Gastrocnemius medialis (tissue), 4 donors: ENCODE data around the gene ZNF487. TPM values are rescaled to one million over a fixed set of nuclear protein-coding genes. Genes with fewer than 3 reads are reported as not detected.
"Not testable (repeated sequence)": the region's sequence is repeated elsewhere in the genome, so short reads cannot be mapped to it uniquely, and the experiment has no call there.

ENCODE experiments used
- ATAC-seq, 2 donors: fragments of 150-250 bp; one replicate each; pipeline ENCODE4 v1.9.1; 2016
- DNase-seq, 2 donors: peaks; one replicate each; pipeline ENCODE4 v3.0.0-alpha.2; 2019
- H3K27ac ChIP-seq, 4 donors: fragments of 200-600 bp; sonication (generic); 1 replicate in 1 of 4; 2 replicates in 3 of 4; pipeline ENCODE4 v1.5.1; 2016 to 2018; ENCODE audit warnings: mild to moderate bottlenecking in 2 of 4, moderate library complexity in 1 of 4
- H3K27me3 ChIP-seq, 3 donors: fragments of 200-600 bp; sonication (generic) in 2 of 3; 1 replicate in 1 of 3; 2 replicates in 2 of 3; pipeline versions ENCODE4 v1.5.1 to v1.6.0; 2016 to 2019; ENCODE audit warnings: mild to moderate bottlenecking in 1 of 3, moderate library complexity in 1 of 3
- H3K36me3 ChIP-seq, 2 donors: fragments of 200-600 bp; sonication (generic) in 1 of 2; one replicate each; pipeline ENCODE4 v1.5.1; 2017 to 2018
- H3K4me1 ChIP-seq, 2 donors: fragments of 200-600 bp; sonication (generic) in 1 of 2; one replicate each; pipeline ENCODE4 v1.5.1; 2016 to 2017; ENCODE audit warnings: mild to moderate bottlenecking in 2 of 2
- H3K4me3 ChIP-seq, 4 donors: fragments of 200-600 bp; sonication (generic) in 3 of 4; 1 replicate in 1 of 4; 2 replicates in 3 of 4; pipeline ENCODE4 v1.5.1; 2016 to 2019; ENCODE audit warnings: mild to moderate bottlenecking in 2 of 4
- H3K9me3 ChIP-seq, 3 donors: fragments of 200-600 bp; sonication (generic) in 2 of 3; 1 replicate in 1 of 3; 2 replicates in 2 of 3; pipeline ENCODE4 v1.5.1; 2016 to 2019
- CTCF ChIP-seq, 5 experiments: fragments of 450-650 bp in 3 of 5; fragments of 200-600 bp in 2 of 5; sonication (generic) in 2 of 5; IDR thresholded peaks in 4 of 5; conservative IDR thresholded peaks in 1 of 5; 1 replicate in 4 of 5; 2 replicates in 1 of 5; pipeline ENCODE4 v1.5.1; 2016 to 2019; ENCODE audit warnings: antibody characterized with exemption in 5 of 5, mild to moderate bottlenecking in 3 of 5, moderate library complexity in 3 of 5
- POLR2A ChIP-seq, 2 donors: fragments of 450-650 bp; IDR thresholded peaks; one replicate each; pipeline ENCODE4 v1.6.1; 2017; ENCODE audit warnings: antibody characterized with exemption in 2 of 2, mild to moderate bottlenecking in 2 of 2, moderate library complexity in 2 of 2
- in situ Hi-C, 4 donors: fragments of 200-750 bp; cut with MboI; loops; one replicate each; pipeline versions ENCODE4 v1.15.0 to v1.8.0; 2017; ENCODE audit warnings: low sequenced_read_pairs in 4 of 4
- intact Hi-C: fragments of 100-400 bp; cut with DNase I; formaldehyde crosslinking; loops from one replicate; pipeline ENCODE4 v1.15.1; 2023; ENCODE audit warnings: low total_unique reads
- total RNA-seq, 4 donors: library from RNA; depleted of rRNA; stranded (reverse); fragments of >200 nt; gene quantifications; one replicate each; pipeline versions ENCODE4 v1.1.0 to v1.2.3, GENCODE V29; 2016

The ZNF487 gene
- total RNA-seq, 4 donors from 2014 or later, result 0.80 to 2.4 (median 1.7) TPM

DNA sequence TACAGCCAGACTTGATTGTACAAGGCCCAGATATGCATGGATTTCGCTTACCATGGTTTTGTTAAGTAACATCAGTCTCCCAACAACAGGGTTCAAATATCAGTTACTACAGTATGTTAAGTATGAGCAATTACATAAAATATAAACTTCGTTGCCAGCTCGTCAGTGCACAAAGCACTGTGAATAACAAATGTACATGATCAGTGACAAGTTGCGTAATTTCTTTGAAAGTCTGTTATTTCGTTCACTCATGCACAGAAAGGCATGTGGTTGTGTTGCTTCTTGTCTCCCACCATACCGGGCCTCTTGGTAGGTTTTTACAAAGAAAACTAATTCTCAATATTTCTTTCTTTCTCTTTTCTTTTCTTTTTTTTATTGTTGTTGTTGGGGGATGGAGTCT is 12.5 kb upstream of the ZNF487 start:
- intact Hi-C loops, result no loop called here
- Histone ChIP-seq H3K4me3 (no peak overlapping the region), H3K27me3 (no peaks in the 10 kb centered on the region), H3K36me3 (no peaks in the 10 kb centered on the region), H3K4me1 (peaks cover 0 to 11% of the 10 kb centered on the region in 2 donors), H3K27ac (no peak overlapping the region), H3K9me3 (no peaks in the 10 kb centered on the region)
- ATAC-seq (no peak), DNase-seq (no peak)
- no peak for TF ChIP-seq POLR2A (IDR thresholded peaks at IDR 0.05)
- no peak for TF ChIP-seq CTCF (IDR thresholded peaks at IDR 0.05 in 4 of 5, conservative IDR thresholded peaks at IDR 0.05 in 1 of 5)
- in situ Hi-C loops, result loop anchor here in 2 of 4 donors (25.0 kb wide), 1 partner anchor 1563 kb away; the partner anchor contains the start of gene DEPP1 (in 2 of the 2)

DNA sequence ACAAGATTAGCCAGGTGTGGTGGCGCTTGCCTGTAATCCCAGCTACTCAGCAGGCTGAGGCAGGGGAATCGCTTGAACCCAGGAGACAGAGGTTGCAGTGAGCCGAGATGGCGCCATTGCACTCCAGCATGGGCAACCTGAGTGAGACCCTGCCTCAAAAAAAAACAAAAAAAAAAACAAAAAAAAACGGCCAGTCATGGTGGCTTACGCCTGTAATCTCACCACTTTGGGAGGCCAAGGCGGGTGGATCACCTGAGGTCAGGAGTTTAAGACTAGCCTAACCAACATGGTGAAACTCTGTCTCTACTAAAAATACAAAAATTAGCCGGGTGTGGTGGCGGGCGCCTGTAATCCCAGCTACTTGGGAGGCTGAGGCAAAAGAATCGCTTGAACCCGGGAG is 10.4 kb upstream of the ZNF487 start:
- intact Hi-C loops, ATAC-seq, H3K27me3 ChIP-seq, H3K9me3 ChIP-seq, DNase-seq, H3K36me3 ChIP-seq, in situ Hi-C loops, H3K4me3 ChIP-seq, H3K27ac ChIP-seq, H3K4me1 ChIP-seq: not testable (repeated sequence)

DNA sequence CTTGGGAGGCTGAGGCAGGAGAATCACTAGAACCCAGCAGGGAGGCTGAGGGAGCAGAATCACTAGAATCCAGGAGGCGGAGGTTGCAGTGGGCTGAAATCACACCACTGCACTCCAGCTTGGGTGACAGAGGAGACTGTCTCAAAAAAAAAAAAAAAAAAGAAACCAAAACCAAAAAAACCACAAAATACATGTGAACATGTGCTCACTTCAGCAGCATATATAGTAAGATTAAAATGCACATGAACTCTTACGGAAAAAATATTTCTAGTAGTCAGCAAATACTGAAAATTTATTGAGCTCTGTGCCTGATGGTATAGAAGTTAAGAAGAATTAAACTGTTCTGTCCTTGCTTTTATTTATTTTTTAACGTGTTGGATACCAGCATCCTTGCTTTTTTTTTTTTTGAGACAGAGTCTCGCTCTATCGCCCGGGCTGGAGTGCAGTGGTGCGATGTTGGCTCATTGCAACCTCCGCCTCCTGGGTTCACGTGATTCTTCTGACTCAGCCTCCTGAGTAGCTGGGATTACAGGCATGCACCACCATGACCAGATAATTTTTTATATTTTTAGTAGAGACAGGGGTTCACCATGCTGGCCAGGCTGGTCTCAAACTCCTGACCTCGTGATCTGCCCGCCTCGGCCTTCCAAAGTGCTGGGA is 9.6 kb upstream of the ZNF487 start:
- Histone ChIP-seq H3K36me3 (no peaks in the 10 kb centered on the region), H3K27ac (no peak overlapping the region), H3K4me3 (no peak overlapping the region), H3K4me1 (no peaks in the 10 kb centered on the region), H3K27me3 (no peaks in the 10 kb centered on the region), H3K9me3 (no peaks in the 10 kb centered on the region)
- in situ Hi-C loops (no loop called here), intact Hi-C loops (no loop called here)
- ATAC-seq (no peak), DNase-seq (no peak)
- TF ChIP-seq CTCF (IDR thresholded peaks at IDR 0.05 in 4 of 5, conservative IDR thresholded peaks at IDR 0.05 in 1 of 5), result no peak
- TF ChIP-seq POLR2A (IDR thresholded peaks at IDR 0.05), result no peak

DNA sequence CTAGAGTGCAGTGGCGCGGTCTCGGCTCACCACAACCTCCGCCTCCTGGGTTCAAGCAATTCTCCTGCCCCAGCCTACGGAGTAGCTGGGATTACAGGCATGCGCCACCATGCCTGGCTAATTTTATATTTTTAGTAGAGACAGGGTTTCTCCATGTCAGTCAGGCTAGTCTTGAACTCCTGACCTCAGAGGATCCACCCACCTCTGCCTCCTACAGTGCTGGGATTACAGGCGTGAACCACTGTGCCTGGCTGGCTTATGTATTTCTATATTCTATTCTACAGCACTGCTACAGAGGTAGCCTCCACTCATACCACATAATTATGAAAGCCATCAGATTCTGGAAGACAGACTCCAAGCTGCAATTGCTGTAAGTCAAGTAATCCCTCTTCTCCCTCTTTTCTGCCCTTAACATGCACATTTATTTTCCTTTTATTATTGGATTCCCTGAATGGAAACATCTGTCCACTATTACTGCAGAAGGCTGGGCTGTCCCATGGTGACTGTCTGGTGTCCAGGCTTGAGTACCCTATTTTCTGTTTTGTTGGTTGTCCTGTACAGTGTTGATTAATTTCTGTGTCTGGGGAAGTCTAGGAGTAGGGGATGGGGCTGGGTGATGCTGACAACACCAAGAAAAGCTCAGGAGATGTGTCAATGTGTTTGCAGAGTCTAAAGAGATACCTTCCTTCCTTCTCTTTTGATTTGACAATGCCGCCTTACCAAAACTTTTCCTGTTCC is 5.8 kb upstream of the ZNF487 start:
- Histone ChIP-seq H3K27ac (no peak overlapping the region), H3K27me3 (no peaks in the 10 kb centered on the region), H3K4me1 (peaks cover 0 to 8% of the 10 kb centered on the region in 2 donors), H3K9me3 (no peaks in the 10 kb centered on the region), H3K4me3 (no peak overlapping the region), H3K36me3 (no peaks in the 10 kb centered on the region)
- intact Hi-C loops (no loop called here), in situ Hi-C loops (no loop called here)
- TF ChIP-seq POLR2A (IDR thresholded peaks at IDR 0.05) (no peak), CTCF (IDR thresholded peaks at IDR 0.05 in 4 of 5, conservative IDR thresholded peaks at IDR 0.05 in 1 of 5) (no peak)
- DNase-seq (no peak), ATAC-seq (no peak)

- in situ Hi-C loops, result no loop called here
- ATAC-seq (peak; percentile 4 to 16), DNase-seq (no peak)
- H3K27me3 ChIP-seq, result no peaks in the 10 kb centered on the region
- H3K4me3 ChIP-seq, result peak overlapping the region; percentile 70 to 87 (median 77)
- peak overlapping the region; percentile 91 to 99 (median 96) for H3K27ac ChIP-seq
- H3K36me3 ChIP-seq, result no peaks in the 10 kb centered on the region
- intact Hi-C loops, result loop anchor here (1.0 to 2.0 kb wide), 3 partner anchors 16 to 41 kb away; partner anchors contain the start of gene HNRNPF
- H3K9me3 ChIP-seq, result no peaks in the 10 kb centered on the region
- TF ChIP-seq POLR2A (IDR thresholded peaks at IDR 0.05) (no peak), CTCF (IDR thresholded peaks at IDR 0.05 in 4 of 5, conservative IDR thresholded peaks at IDR 0.05 in 1 of 5) (no peak)
- H3K4me1 ChIP-seq, result peaks cover 6 to 8% of the 10 kb centered on the region in 2 donors
Measured at GRCh38 chr10:43437141-43437870, 395 bp downstream of the ZNF487 start.
